Endothelial cell of umbilical vein (primary cell): ENCODE data around the gene IGFBP6. TPM values are rescaled to one million over a fixed set of nuclear protein-coding genes. Genes with fewer than 3 reads are reported as not detected.

Experiments used
- Bru-seq: library from RNA; stranded (reverse); fragments of 400-500 nt; gene quantifications from one replicate; lab custom pipeline; 2021; lab: Mats Ljungman, UMichigan
- BruChase-seq, 2 experiments: library from RNA; stranded (reverse); fragments of 400-500 nt; gene quantifications; one replicate each; lab custom pipeline; 2021; lab: Mats Ljungman, UMichigan
- BruUV-seq: library from RNA; stranded (reverse); fragments of 400-500 nt; replicated peaks from 2 replicates; lab custom pipeline; 2021; lab: Mats Ljungman, UMichigan
- CTCF ChIA-PET: fragments of 300-600, 350-600 bp; sonication (Branson Sonifier 250); formaldehyde crosslinking; loops from one replicate; lab custom pipeline; 2021; ENCODE audit warnings: antibody characterized with exemption, inconsistent platforms; lab: Charles Lee
- POLR2A ChIA-PET: fragments of 300-600, 350-600 bp; sonication (Branson Sonifier 250); formaldehyde crosslinking; loops from one replicate; lab custom pipeline; 2021; ENCODE audit warnings: antibody characterized with exemption, inconsistent platforms; lab: Charles Lee
- DNase-seq: peaks from one replicate; pipeline ENCODE4 v3.0.0-alpha.2; 2011; ENCODE audit warnings: low read depth, low spot score
- FAIRE-seq: peaks from 2 replicates; lab custom pipeline; 2011; peaks lifted over from hg19 to GRCh38; lab: Jason Lieb, UNC
- H2AFZ ChIP-seq: 2 replicates; pipeline ENCODE4 v1.6.0; 2012; ENCODE audit warnings: low read depth, low read length, control low read depth, inconsistent platforms
- H3K27ac ChIP-seq: 2 replicates; pipeline ENCODE4 v1.5.1; 2011; ENCODE audit warnings: low read depth, mild to moderate bottlenecking, control low read depth, low read length, moderate library complexity; ENCODE audit not compliant: insufficient read depth
- H3K27me3 ChIP-seq, 2 experiments: 2 replicates each; pipeline versions ENCODE4 v1.6.0 to v1.6.1; 2011; ENCODE audit warnings: low read length in 2 of 2, mixed read lengths in 1 of 2; ENCODE audit not compliant: control insufficient read depth in 2 of 2, insufficient read depth in 2 of 2
- H3K36me3 ChIP-seq, 2 experiments: 2 replicates in 1 of 2; 3 replicates in 1 of 2; pipeline ENCODE4 v1.5.1; 2011; ENCODE audit warnings: low read length in 2 of 2, mild to moderate bottlenecking in 1 of 2, moderate library complexity in 1 of 2; ENCODE audit not compliant: control insufficient read depth in 2 of 2, insufficient read depth in 2 of 2; ENCODE audit errors: extremely low read depth in 1 of 2
- H3K4me1 ChIP-seq: 3 replicates; pipeline ENCODE4 v1.5.1; 2011; ENCODE audit warnings: mild to moderate bottlenecking, low read length; ENCODE audit not compliant: control insufficient read depth, insufficient read depth; ENCODE audit errors: extremely low read depth
- H3K4me2 ChIP-seq: 2 replicates; pipeline ENCODE4 v1.6.1; 2011; ENCODE audit warnings: low read length, control low read depth, mixed read lengths; ENCODE audit not compliant: insufficient read depth
- H3K4me3 ChIP-seq, 3 experiments: fragments of 200-600 bp in 1 of 3; sonication (generic), shearing (Covaris generic) in 1 of 3; replicated peaks in 1 of 3; 2 replicates each; pipeline ENCODE4 v1.5.1; 2011 to 2016; ENCODE audit warnings: control low read depth in 3 of 3, low read length in 3 of 3, mild to moderate bottlenecking in 2 of 3, inconsistent platforms in 1 of 3, low read depth in 1 of 3, moderate library complexity in 1 of 3; ENCODE audit not compliant: insufficient read depth in 1 of 3
- H3K79me2 ChIP-seq: 2 replicates; pipeline ENCODE4 v1.6.0; 2012; ENCODE audit warnings: low read length, inconsistent platforms; ENCODE audit not compliant: control insufficient read depth, insufficient read depth
- H3K9ac ChIP-seq: replicated peaks from 2 replicates; pipeline ENCODE3; 2011; ENCODE audit warnings: low read length, control low read depth; ENCODE audit not compliant: insufficient read depth; ENCODE audit errors: extremely low read depth
- H3K9me1 ChIP-seq: replicated peaks from 3 replicates; pipeline ENCODE4 v1.6.0; 2011; ENCODE audit warnings: mild to moderate bottlenecking, low read length; ENCODE audit not compliant: control insufficient read depth, insufficient read depth; ENCODE audit errors: extremely low read depth
- H3K9me3 ChIP-seq: replicated peaks from 2 replicates; pipeline ENCODE4 v1.5.1; 2012; ENCODE audit warnings: low read length, inconsistent platforms; ENCODE audit not compliant: control insufficient read depth, insufficient read depth
- H4K20me1 ChIP-seq: replicated peaks from 2 replicates; pipeline ENCODE3; 2011; ENCODE audit warnings: mild to moderate bottlenecking, low read length; ENCODE audit not compliant: control insufficient read depth, insufficient read depth; ENCODE audit errors: extremely low read depth
- POLR2A ChIP-seq: IDR thresholded peaks from 2 replicates; pipeline ENCODE4 v1.6.1; 2012; ENCODE audit warnings: low read depth, mild to moderate bottlenecking, control low read depth, low read length
- POLR2AphosphoS5 ChIP-seq: IDR thresholded peaks from 2 replicates; pipeline ENCODE4 v1.6.1; 2012; ENCODE audit warnings: low read depth, mild to moderate bottlenecking, control low read depth, low read length, moderate library complexity; ENCODE audit not compliant: insufficient read depth
- dilution Hi-C: fragments of 300-500 bp; cut with MboI; formaldehyde crosslinking; loops from one replicate; pipeline ENCODE4 v1.15.0; 2019; ENCODE audit warnings: low sequenced_read_pairs; ENCODE audit not compliant: extremely low pct_ligation_motif_present
- intact Hi-C: fragments of 100-400 bp; cut with micrococcal nuclease; formaldehyde crosslinking; loops from one replicate; pipeline ENCODE4 v1.10.0; 2022
- long read RNA-seq: library from polyadenylated mRNA; stranded (forward); transcript quantifications from one replicate; pipeline ENCODE4 v2.0.0, GENCODE V29; 2021
- polyA minus RNA-seq, 3 experiments: library from RNA; depleted of rRNA, polyadenylated mRNA; stranded (reverse); fragments of >200 nt; gene quantifications; 1 replicate in 1 of 3; 2 replicates in 2 of 3; pipeline ENCODE4 v1.2.3, GENCODE V29; 2011
- polyA plus RNA-seq, 4 experiments: library from polyadenylated mRNA; depleted of rRNA in 3 of 4; stranded (reverse) in 3 of 4; unstranded in 1 of 4; fragments of >200 nt; gene quantifications; 2 replicates each; pipeline versions ENCODE4 v1.2.1 to v1.2.3, GENCODE V29; 2011 to 2012; ENCODE audit warnings: missing spikeins in 1 of 4
- total RNA-seq: library from RNA; stranded (reverse); gene quantifications from 2 replicates; pipeline ENCODE4 v1.2.3, GENCODE V29; 2021
- TF ChIP-seq, protein P1 (sequence below), 2 donors: IDR thresholded peaks; 1 replicate in 1 of 2; 2 replicates in 1 of 2; pipeline ENCODE4 v1.5.1; 2011; ENCODE audit warnings: low read length in 2 of 2, mild to moderate bottlenecking in 2 of 2, moderate library complexity in 2 of 2, control low read depth in 1 of 2, inconsistent platforms in 1 of 2, low read depth in 1 of 2; ENCODE audit not compliant: insufficient read depth in 1 of 2; ENCODE audit errors: extremely low read depth in 1 of 2

Gene IGFBP6
- total RNA-seq (11.6 and 14.1 TPM in 2 replicates), polyA plus RNA-seq (18.2 TPM in 2 replicates), polyA minus RNA-seq (4.0 and 11.3 TPM in 2 replicates), Bru-seq, nascent RNA (percentile 28 among the genes with signal in this experiment), BruChase-seq, experiment 1, labeled RNA remaining after a 6-hour chase (percentile 27 among the genes with signal in this experiment), BruChase-seq, experiment 2, labeled RNA remaining after a 2-hour chase (percentile 30 among the genes with signal in this experiment)
- polyA plus RNA-seq (2011; cell fraction: cytosol; rRNA removed): 13.8 and 17.0 TPM in 2 replicates
- polyA plus RNA-seq (2011; cell fraction: nucleus; rRNA removed): 4.4 and 4.9 TPM in 2 replicates
- 8.8 and 16.2 TPM in 2 replicates for polyA plus RNA-seq (2012)
- 25.2 TPM for polyA minus RNA-seq (2011; cell fraction: cytosol; rRNA and poly(A)+ RNA removed)
- polyA minus RNA-seq (2011; cell fraction: nucleus; rRNA and poly(A)+ RNA removed): 1.4 and 1.6 TPM in 2 replicates
- long read RNA-seq, transcript IGFBP6-201 (4 exons, 1,169 nt): major isoform, 47 of 51 reads
- long read RNA-seq, partial matches to known transcripts: 0 of 51 reads
- long read RNA-seq, other reads (novel, unspliced or antisense): 4 of 51 reads

- peak; percentile 45 for DNase-seq
- Histone ChIP-seq H3K27me3 (no peaks in the 10 kb centered on the region), H3K4me1 (peaks cover 27% of the 10 kb centered on the region), H3K9me3 (no peaks in the 10 kb centered on the region), H3K9ac (peak within 1 kb of the TSS; percentile 8), H3K4me2 (peak within 1 kb of the TSS; percentile 56), H3K9me1 (no peaks in the 10 kb centered on the region), H3K27ac (peak within 1 kb of the TSS; percentile 50), H3K36me3 (no peaks in the 10 kb centered on the region), H3K79me2 (no peaks in the 10 kb centered on the region), H3K4me3 (peak within 1 kb of the TSS; percentile 43 to 50 (median 48)), H2AFZ (peak within 1 kb of the TSS; percentile 99), H4K20me1 (no peaks in the 10 kb centered on the region)
- peak; percentile 40 for FAIRE-seq
- dilution Hi-C loops (no loop called here), intact Hi-C loops (loop anchor here (5.0 kb wide), 1 partner anchor 45 kb away; the partner anchor contains the start of gene TNS2)
- CTCF ChIA-PET: interaction anchor here (0.7 to 10.8 kb wide), 6 partner anchors 11 to 100 kb away, joined by 3 to 463 read pairs (median 4); partner anchors contain the start of gene SPRYD3
- POLR2A ChIA-PET: interaction anchor here (0.6 to 2.2 kb wide), 4 partner anchors 19 to 46 kb away, joined by 4 to 10 read pairs (median 7); partner anchors contain the start of gene SPRYD3
- BruUV-seq: no TSS peak
- TF ChIP-seq POLR2AphosphoS5: peak; percentile 54
- TF ChIP-seq, protein P1, sequence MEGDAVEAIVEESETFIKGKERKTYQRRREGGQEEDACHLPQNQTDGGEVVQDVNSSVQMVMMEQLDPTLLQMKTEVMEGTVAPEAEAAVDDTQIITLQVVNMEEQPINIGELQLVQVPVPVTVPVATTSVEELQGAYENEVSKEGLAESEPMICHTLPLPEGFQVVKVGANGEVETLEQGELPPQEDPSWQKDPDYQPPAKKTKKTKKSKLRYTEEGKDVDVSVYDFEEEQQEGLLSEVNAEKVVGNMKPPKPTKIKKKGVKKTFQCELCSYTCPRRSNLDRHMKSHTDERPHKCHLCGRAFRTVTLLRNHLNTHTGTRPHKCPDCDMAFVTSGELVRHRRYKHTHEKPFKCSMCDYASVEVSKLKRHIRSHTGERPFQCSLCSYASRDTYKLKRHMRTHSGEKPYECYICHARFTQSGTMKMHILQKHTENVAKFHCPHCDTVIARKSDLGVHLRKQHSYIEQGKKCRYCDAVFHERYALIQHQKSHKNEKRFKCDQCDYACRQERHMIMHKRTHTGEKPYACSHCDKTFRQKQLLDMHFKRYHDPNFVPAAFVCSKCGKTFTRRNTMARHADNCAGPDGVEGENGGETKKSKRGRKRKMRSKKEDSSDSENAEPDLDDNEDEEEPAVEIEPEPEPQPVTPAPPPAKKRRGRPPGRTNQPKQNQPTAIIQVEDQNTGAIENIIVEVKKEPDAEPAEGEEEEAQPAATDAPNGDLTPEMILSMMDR (IDR thresholded peaks at IDR 0.05; ENCODE audit: extremely low read depth in 1 of 2, insufficient read depth in 1 of 2, low read depth in 1 of 2, low read length in 2 of 2): no peak
- TF ChIP-seq POLR2A: peak; percentile 75
These were observed at the start of gene IGFBP6 for GRCh38 chr12:53097564-53098353. Gene IGFBP6, plus strand, starts transcription at chr12:53097667. Its CDS starts 51 bp downstream, at chr12:53097718.
